GM12864 (cell line): Measurements from ENCODE around the gene ST6GALNAC4.

ENCODE experiments used
- DNase-seq: peaks from one replicate; pipeline ENCODE4 v3.0.0-alpha.2; 2011; ENCODE audit warnings: low read depth
- H3K4me3 ChIP-seq: 2 replicates; pipeline ENCODE4 v1.5.1; 2011; ENCODE audit warnings: mild to moderate bottlenecking, low read depth, low read length, control low read depth
- TF ChIP-seq, protein P1 (sequence below): IDR thresholded peaks from 2 replicates; pipeline ENCODE4 v1.5.1; 2011; ENCODE audit warnings: low read depth, mild to moderate bottlenecking, moderate library complexity, low read length, control low read depth, inconsistent platforms; ENCODE audit errors: missing control alignments

Gene ST6GALNAC4

DNA sequence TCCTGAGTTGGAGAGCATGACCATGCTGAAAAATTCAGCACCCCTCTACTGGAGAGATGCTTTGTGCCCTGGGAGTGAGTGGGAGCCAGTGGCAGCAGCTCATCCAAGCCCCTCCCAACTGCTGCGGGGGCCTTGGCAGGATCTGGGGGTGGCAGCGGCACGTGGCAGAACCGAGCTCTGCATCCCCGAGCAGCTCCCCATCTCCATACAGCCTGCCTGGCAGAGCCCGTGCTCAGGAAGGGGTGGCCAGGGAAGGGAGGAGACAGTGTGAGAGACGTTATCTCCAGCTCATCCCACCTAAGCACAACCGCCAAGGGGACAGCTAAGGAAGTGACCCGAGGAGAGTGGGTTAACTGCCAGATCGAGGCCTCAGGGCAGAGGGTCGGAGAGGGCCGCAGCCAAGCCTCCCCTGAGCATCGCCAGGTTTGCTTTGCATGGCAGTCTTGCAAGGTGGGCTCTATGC, 38.0 kb upstream of the ST6GALNAC4 start:
- TF ChIP-seq, protein P1, sequence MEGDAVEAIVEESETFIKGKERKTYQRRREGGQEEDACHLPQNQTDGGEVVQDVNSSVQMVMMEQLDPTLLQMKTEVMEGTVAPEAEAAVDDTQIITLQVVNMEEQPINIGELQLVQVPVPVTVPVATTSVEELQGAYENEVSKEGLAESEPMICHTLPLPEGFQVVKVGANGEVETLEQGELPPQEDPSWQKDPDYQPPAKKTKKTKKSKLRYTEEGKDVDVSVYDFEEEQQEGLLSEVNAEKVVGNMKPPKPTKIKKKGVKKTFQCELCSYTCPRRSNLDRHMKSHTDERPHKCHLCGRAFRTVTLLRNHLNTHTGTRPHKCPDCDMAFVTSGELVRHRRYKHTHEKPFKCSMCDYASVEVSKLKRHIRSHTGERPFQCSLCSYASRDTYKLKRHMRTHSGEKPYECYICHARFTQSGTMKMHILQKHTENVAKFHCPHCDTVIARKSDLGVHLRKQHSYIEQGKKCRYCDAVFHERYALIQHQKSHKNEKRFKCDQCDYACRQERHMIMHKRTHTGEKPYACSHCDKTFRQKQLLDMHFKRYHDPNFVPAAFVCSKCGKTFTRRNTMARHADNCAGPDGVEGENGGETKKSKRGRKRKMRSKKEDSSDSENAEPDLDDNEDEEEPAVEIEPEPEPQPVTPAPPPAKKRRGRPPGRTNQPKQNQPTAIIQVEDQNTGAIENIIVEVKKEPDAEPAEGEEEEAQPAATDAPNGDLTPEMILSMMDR: no peak
- no peak for DNase-seq
- H3K4me3 ChIP-seq: no peak overlapping the region

DNA sequence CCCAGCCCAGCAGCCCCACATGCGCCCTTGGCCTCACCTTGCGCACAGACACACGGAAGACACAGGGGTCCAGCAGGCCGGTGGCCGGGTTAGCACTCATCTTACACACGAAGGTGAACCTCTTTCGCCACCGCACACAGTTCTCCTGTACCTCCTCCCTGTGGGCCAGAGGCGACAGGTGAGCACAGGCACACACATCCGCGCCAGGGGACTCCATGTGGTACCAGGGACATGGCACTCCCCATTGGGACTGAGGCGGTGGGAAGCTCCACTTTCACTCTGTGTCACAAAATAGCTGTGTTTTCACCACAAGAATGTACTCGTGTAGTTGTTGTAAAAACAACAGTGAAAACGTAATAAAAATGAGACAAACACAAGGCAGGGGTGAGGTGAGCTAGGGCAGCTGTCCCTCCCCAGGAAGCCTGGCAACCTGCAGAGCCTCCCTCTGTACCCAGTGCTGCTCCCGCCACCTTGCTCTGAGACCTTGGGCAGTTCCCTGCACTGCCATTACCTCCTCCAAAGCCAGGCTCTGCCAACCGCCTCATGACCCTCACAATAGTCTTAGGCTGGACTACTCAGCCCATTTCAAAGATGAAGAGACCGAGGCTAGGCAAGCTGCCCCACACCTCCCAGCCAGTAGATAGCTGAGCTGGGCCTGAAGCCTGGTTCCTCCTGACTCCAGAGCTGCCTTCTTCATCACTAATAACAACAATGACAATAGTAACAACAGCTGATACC, 37.1 kb upstream of the ST6GALNAC4 start:
- H3K4me3 ChIP-seq: no peak overlapping the region
- TF ChIP-seq, protein P1: no peak
- DNase-seq: no peak

DNA sequence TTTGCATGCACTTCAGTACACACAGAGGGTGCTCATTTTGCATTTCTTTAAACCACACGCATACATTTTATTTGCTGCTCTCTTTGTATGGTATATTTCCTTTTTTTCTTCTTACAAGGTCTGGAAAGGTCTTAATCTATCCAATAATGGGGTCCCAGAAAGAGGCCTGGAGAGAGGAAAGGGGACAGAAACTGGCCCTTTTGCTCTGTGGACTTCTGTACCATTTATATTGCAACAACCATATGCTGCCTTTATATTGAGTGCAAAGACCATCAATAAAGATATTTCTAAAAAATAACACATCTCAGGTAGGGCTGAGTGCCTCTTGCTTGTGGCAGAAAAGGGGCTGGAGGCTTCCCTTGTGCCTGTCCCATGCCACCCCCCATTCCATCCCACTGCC, 36.3 kb upstream of the ST6GALNAC4 start:
- no peak for DNase-seq
- TF ChIP-seq, protein P1: no peak
- H3K4me3 ChIP-seq: no peak overlapping the region

DNA sequence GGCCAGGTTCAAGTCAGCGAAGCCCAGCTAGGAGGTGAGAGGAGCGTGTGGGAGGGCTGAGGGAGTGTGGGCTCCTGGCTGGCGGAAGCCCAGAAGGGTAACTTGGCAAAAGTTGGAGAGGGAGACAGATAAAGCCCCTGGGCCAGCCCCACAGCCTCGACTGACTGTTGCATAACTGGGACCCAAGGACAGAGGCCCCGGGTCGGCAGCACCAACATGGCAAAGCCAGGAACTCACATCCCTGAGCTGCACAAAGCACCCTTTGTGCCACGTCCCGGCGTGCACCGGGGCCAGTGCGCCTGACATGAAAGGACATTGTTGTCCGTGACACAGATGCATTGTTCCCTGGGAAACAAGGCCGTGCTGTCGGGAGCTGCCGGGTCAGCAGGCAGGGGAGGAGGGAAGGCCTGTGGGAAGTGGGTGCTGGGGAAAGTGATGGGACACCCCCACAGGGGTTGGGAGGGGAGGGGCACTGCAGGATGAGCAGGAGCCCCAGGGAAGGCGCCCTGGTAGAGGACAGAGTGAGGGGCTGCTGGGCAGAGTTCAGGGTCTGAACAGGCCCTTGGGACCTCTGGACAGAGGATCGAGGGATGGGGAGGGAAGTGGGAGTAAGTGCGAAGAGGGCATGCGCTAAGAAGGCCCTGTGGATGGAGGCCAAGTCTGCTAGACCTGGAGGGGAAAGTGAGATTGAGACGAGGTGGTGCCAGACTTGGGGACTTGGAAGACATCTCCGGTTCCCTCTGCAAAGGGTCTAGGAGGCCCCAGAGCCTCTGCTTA, 33.9 kb upstream of the ST6GALNAC4 start:
- H3K4me3 ChIP-seq: no peak overlapping the region
- TF ChIP-seq, protein P1: no peak
- DNase-seq: no peak

DNA sequence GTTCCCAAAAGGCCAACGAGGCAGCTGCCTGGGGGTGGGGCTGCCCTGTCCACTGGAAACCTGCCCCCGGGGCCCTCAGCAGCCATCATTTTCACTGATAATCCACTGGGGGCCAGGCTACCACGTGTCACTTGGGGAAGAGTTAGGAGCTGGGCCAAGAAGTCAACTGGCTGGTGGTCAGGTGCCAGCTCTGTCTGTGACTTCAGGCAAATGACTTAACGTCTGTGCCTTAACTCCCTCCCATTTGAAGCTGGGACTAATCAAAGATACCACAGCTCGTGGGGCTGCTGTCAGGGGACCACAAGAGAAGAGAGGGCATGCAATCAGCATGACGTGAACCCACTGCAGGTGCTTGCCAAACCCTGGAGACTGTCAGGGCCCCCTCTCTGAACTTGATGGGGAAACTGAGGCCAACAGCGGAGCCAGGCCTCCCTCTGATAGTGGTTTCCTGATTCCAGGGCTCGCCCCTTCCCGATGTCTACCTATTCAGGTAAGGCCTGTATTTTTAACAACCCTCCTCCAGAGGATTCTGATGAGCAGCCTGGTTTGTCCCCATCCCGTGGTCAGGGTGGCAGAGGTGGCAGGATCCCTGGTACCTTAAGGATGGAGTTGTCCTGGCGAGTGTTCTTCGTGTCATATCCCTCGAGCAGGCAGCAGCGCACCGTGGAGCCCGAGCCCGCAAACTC, 33.1 kb upstream of the ST6GALNAC4 start:
- no peak for DNase-seq
- TF ChIP-seq, protein P1: no peak
- no peak overlapping the region for H3K4me3 ChIP-seq

DNA sequence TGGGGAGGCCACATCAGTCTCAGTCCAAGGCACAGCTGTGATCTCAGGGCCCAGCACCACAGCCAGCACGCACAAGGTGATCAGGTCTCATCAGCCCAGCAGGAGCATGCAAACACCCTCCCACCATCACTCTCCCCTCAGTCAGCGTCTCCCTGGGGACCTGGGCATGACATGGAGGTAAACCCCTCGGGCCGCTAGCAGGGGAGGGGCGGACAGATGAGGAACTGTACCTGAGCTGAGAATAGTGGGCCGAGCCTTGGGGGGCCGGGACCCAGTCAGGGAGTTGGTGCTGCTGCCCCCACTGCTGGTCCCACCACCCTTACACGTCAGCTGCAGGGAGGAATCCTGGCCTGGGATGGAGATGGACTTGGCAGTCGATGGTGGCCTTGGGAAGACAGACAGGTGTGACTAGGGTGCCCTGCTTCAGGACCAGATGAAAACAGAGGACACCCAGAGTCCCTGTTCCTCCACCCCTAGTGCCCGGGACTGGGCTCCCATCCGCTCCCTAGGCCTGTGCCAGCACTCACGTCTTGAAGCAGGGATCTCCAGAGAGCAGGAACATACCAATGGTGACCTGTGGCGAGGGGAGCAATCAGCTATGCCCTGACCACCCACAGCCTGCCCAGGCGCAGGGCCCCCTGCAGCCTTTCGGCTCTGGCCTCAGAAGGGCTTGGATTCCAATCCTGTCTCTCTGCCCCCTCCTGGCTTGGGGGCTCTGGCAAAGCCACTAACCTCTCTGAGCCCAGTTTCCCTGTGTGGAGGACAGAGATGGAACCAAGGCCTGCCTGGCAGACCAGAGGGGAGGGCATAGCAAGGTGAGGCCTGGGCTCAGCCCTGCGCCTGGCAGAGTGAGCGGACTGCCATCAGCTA, 31.2 kb upstream of the ST6GALNAC4 start:
- TF ChIP-seq, protein P1: no peak
- DNase-seq: no peak
- no peak overlapping the region for H3K4me3 ChIP-seq
